ENCODE results near the gene ZNF43. TPM values are rescaled to one million over a fixed set of nuclear protein-coding genes. Genes with fewer than 3 reads are reported as not detected.
"Not testable (repeated sequence)": the region's sequence is repeated elsewhere in the genome, so short reads cannot be mapped to it uniquely, and the experiment has no call there.

The ZNF43 gene
- total RNA-seq, 1 donor from 2014 or later, result 12.9 TPM

DNA sequence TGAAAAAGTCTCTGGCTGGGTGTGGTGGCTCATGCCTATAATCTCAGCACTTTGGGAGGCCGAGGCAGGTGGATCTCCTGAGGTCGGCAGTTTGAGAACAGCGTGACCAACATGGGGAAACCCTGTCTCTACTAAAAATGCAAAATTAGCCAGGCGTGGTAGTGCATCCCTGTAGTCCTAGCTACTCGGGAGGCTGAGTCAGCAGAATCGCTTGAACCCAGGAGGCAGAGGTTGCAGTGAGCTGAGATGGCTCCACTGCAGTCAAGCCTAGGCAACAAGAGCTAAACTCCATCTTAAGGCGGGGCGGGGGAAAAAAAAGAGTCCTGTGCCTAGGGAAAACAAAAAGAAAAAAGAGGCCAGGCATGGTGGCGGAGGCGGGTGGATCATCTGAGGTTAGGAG, 2.2 kb downstream of the ZNF43 start:
- DNase-seq (no peak), ATAC-seq (no peak)
- Histone ChIP-seq H3K36me3 (no peaks in the 10 kb centered on the region), H3K27me3 (no peaks in the 10 kb centered on the region), H3K4me3 (no peak overlapping the region), H3K4me1 (peaks cover 4% of the 10 kb centered on the region), H3K9me3 (peaks cover 13% of the 10 kb centered on the region), H3K27ac (no peak overlapping the region)
- TF ChIP-seq, protein P1, sequence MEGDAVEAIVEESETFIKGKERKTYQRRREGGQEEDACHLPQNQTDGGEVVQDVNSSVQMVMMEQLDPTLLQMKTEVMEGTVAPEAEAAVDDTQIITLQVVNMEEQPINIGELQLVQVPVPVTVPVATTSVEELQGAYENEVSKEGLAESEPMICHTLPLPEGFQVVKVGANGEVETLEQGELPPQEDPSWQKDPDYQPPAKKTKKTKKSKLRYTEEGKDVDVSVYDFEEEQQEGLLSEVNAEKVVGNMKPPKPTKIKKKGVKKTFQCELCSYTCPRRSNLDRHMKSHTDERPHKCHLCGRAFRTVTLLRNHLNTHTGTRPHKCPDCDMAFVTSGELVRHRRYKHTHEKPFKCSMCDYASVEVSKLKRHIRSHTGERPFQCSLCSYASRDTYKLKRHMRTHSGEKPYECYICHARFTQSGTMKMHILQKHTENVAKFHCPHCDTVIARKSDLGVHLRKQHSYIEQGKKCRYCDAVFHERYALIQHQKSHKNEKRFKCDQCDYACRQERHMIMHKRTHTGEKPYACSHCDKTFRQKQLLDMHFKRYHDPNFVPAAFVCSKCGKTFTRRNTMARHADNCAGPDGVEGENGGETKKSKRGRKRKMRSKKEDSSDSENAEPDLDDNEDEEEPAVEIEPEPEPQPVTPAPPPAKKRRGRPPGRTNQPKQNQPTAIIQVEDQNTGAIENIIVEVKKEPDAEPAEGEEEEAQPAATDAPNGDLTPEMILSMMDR (IDR thresholded peaks at IDR 0.05), result no peak
- intact Hi-C loops (cut with DNase I), result no loop called here

DNA sequence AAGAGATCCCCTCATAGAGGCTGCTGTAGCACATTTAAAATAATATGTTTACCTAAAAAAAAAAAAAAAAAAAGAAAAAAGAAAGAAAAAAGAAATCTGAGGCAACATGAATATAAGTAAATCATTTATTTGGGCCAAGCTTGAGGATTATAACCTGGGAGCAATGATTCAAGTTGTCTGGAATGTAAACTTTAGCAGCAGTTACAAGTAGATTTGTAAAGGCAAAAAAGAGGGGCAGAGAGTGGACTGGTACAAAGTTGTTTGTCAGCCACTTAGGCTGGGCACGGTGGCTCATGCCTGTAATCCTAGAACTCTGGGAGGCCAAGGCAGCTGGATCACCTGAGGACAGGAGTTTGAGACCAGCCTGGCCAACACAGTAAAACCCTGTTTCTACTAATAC, 11.3 kb downstream of the ZNF43 start:
- no peaks in the 10 kb centered on the region for H3K9me3 ChIP-seq
- H3K27ac ChIP-seq, result no peak overlapping the region
- ATAC-seq (no peak), DNase-seq (no peak)
- TF ChIP-seq, protein P1 (IDR thresholded peaks at IDR 0.05), result no peak
- H3K4me3 ChIP-seq, result no peak overlapping the region
- H3K27me3 ChIP-seq, result no peaks in the 10 kb centered on the region
- intact Hi-C loops (cut with DNase I), result no loop called here
- no peaks in the 10 kb centered on the region for H3K36me3 ChIP-seq
- no peaks in the 10 kb centered on the region for H3K4me1 ChIP-seq

DNA sequence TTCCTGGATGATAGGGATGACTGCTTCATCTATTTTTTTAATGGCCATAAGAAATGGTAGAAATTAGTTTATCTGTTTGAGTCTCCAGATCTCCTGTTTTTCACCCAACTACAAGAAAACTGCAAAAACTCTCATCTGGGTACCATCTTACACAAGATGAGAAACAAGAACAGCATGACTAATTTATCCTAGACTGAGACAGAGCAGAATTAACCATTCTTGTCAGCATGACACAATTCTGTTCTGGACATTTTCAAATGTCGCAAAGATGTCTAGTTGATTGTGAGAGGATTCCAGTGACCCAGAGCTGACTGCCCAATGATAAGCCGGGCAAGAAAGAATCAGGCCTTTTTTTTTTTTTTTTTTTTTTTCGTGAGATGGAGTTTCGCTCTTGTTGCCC, 12.8 kb downstream of the ZNF43 start:
- Histone ChIP-seq H3K4me1 (no peaks in the 10 kb centered on the region), H3K27me3 (no peaks in the 10 kb centered on the region), H3K36me3 (peaks cover 2% of the 10 kb centered on the region), H3K27ac (no peak overlapping the region), H3K4me3 (no peak overlapping the region), H3K9me3 (no peaks in the 10 kb centered on the region)
- TF ChIP-seq, protein P1 (IDR thresholded peaks at IDR 0.05), result no peak
- ATAC-seq (no peak), DNase-seq (no peak)
- intact Hi-C loops (cut with DNase I), result no loop called here

DNA sequence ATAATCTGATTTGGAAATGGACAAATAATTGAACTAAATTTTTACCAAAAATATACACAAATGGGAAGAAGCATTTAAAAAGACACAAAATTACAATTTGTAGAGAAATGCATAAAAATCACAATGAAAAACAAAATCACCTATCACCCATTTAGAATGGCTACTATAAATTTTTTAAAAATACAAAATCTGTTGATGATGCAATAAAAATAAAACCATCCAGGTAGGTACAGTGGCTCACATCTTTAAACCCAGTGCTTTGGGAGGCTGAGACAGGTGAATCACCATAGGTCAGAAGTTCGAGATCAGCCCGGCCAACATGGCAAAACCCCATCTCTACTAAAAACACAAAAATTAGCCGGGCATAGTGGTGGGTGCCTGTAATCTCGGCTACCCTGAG, 23.5 kb downstream of the ZNF43 start:
- intact Hi-C loops (cut with DNase I), result no loop called here
- Histone ChIP-seq H3K36me3 (peaks cover 67% of the 10 kb centered on the region), H3K9me3 (peaks cover 70% of the 10 kb centered on the region), H3K4me1 (no peaks in the 10 kb centered on the region), H3K27ac (no peak overlapping the region), H3K27me3 (no peaks in the 10 kb centered on the region), H3K4me3 (no peak overlapping the region)
- TF ChIP-seq, protein P1 (IDR thresholded peaks at IDR 0.05), result no peak
- ATAC-seq, result no peak
- DNase-seq, result no peak

DNA sequence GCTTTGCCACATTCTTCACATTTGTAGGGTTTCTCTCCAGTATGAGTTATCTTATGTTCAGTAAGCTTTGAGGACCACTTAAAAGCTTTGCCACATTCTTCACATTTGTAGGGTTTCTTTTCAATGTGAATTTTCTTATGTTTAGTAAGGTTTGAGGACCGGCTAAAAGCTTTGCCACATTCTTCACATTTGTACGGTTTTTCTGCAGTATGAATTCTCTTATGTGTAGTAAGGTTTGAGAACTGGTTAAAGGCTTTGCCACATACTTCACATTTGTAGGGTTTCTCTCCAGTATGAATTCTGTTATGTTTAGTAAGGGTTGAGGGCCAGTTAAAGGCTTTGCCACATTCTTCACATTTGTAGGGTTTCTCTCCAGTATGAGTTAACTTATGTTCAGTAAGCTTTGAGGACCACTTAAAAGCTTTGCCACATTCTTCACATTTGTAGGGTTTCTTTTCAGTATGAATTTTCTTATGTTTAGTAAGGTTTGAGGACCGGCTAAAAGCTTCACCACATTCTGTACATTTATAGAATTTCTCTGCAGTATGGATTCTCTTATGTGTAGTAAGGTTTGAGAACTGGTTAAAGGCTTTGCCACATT, 27.5 kb downstream of the ZNF43 start:
- H3K4me1 ChIP-seq; intact Hi-C loops (cut with DNase I); H3K4me3 ChIP-seq; DNase-seq; H3K27ac ChIP-seq; H3K27me3 ChIP-seq; ATAC-seq: not testable (repeated sequence)
- H3K9me3 ChIP-seq, result peaks cover 93% of the 10 kb centered on the region
- H3K36me3 ChIP-seq, result peaks cover 41% of the 10 kb centered on the region

DNA sequence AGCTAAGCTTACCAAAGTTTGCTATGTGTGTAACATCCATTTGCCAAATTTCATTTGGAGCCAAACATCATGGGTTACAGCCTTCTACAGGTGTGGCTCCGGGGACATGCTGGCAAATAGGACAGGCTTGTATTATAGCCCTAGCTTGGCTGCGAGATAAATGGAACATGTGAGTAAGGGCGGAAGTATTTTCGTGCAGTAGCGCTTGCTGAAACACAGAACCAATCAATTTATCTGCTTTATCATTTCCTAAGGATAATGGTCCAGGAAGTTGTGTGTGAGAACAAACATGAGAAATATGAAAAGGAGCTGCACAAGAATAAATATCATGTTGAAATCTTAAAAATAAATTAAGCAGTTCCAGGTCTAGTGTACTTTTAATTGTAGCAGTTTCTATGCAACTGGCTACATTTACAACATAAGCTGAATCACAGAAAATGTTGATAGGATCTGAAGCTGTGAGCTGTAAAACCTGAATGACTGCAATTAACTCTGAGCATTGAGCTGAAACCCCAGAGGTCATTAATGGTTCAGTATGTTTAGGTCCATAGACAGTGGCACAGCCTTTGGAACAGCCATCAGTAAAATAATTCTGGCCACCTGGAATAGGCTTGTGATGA, 46.4 kb downstream of the ZNF43 start:
- H3K9me3 ChIP-seq, result no peaks in the 10 kb centered on the region
- TF ChIP-seq, protein P1 (IDR thresholded peaks at IDR 0.05), result no peak
- H3K27ac ChIP-seq, result no peak overlapping the region
- no peaks in the 10 kb centered on the region for H3K4me1 ChIP-seq
- no peaks in the 10 kb centered on the region for H3K36me3 ChIP-seq
- no peak overlapping the region for H3K4me3 ChIP-seq
- intact Hi-C loops (cut with DNase I), result no loop called here
- no peak for ATAC-seq
- DNase-seq, result no peak
- no peaks in the 10 kb centered on the region for H3K27me3 ChIP-seq

All from upper lobe of right lung (tissue), 1 donor.